GM19043 (cell line): ENCODE measurements around the gene PRKAG2.
"Not testable (repeated sequence)": the region's sequence is repeated elsewhere in the genome, so short reads cannot be mapped to it uniquely, and the experiment has no call there.

Source experiments
- ATAC-seq: cut with Tn5 transposase; IDR thresholded peaks from one replicate; pipeline ENCODE4 v1.9.1; 2021; ENCODE audit warnings: low read depth; ENCODE audit not compliant: unreplicated experiment

PRKAG2 gene

DNA sequence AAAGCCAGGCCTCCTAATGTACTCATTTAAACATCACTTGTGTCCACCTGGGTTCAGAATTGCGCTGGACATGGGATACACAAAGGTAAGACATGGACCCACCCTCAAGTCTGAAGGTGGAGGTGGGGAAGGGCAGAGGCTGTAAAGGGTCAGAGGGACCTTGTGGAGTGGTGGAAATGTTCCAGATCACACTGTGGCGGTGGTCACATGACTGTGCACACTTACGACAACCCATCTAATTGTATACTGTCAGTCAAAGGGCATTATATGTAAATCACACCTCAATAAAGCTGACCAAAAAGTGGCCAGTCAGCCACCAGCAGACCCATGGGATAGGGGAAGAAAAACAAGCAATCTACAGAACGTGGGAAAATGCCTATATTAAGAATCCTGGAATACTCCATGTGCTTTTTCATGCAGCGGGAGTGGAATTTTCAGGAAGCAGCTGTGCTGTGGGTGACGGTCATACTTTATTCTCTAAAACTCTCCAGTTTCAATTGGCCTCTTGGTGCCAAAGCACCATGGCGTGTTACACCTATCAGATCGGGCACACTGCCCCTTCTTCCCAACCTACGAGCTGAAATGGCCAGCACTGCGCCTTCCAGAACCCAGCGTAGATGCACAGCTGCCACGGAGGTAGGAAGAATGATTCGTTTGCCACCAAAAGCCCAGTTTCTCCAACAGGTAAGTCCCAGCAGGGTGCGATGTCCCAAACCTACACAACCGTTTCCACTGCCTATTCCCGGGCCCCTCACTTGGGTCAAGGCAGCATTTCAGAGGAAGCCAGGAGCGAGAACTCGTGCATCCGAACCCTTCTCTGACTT, 69.8 kb downstream of the PRKAG2 start:
- no peak for ATAC-seq

DNA sequence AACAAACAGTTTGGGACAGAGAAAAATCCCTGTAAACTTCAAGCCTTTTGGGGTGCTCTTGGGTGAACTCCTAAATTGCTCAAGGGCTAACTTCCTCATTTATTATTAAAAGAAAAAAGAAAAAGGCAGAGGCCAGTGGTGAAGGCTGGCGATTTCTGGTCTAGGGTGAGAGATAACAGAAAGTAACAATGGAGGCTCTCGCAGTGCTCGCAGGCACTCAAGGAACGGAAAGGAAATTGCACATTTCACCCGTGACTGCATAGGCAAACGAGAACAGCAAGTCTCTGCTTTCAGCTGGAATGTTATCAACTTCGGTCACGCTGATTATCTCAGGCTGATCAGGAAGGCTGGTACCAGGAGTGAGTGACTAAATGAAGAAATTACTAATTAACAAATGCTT, 70.7 kb downstream of the PRKAG2 start:
- no peak for ATAC-seq

DNA sequence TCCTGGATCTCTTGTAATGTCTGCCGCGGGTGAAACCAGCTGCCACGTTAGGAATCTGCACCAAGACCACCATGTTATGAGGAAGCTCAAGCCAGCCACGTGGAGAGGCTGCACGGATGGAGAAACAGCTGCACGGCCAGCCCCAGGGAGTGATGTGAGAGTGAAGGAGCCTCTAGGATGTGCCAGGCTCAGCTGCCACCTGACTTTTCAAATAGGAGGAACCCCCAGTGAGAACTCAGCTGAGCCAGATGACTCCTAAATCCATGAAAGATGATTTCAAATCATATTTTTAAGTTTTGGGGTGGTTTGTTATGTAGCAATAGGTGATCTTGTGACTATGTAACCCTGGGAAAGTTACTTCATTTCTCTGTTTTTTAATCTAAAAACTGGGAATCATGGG, 71.7 kb downstream of the PRKAG2 start:
- no peak for ATAC-seq

DNA sequence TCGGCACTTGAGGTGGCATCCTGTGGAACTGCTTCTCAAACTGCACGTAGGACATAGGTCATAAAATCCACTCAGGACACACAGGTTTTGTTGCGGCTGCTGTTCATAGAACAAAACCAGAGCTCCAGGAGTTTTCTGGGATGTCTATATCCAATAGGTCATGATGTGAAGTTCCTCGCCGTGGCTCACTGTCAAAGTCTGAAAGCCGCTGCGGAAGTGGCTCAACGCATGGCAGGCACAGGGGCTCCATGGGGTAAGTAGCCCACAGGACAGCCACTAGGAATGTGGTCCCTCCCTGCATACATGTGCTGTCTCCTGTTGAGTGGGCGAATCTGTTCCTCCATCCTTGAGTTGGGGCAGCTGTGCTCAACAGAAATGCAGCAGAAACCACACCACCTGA, 72.2 kb downstream of the PRKAG2 start:
- ATAC-seq = no peak

DNA sequence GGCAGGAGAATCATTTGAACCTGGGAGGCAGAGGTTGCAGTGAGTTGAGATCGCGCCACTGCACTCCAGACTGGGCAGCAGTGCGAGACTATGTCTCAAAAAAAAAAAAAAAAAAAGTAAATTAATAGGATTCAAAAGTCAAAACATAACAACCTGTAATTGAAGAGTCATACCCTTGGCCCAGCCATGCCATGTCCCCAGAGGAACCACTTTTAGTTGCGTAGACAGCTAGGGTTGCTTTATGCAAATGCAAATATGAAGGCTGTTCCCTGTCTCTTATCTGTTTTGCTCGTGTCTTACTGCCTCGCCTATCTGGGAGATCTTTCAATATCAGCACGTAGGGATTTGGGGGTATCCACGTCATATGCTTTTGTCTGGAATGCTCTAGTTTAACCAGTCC, 73.1 kb downstream of the PRKAG2 start:
- no peak for ATAC-seq

DNA sequence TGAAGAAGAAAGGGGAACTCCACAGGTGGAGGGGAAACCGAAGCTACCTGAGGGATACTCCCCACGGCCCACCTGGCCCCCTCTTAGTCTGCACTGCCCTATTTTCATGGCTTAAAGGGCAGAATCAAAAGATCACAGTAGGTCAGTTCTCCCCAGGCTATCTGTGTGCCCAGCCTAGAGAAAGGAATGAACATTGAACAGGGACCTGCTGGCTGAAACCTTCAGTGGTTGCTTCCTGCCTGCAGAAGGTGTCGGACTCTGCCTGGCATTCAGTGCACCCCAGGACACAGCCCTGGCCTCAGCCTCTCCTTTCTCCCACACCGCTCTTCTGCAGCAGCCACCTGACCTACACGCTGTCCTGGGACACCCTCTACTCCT, 74.5 kb downstream of the PRKAG2 start:
- no peak for ATAC-seq

DNA sequence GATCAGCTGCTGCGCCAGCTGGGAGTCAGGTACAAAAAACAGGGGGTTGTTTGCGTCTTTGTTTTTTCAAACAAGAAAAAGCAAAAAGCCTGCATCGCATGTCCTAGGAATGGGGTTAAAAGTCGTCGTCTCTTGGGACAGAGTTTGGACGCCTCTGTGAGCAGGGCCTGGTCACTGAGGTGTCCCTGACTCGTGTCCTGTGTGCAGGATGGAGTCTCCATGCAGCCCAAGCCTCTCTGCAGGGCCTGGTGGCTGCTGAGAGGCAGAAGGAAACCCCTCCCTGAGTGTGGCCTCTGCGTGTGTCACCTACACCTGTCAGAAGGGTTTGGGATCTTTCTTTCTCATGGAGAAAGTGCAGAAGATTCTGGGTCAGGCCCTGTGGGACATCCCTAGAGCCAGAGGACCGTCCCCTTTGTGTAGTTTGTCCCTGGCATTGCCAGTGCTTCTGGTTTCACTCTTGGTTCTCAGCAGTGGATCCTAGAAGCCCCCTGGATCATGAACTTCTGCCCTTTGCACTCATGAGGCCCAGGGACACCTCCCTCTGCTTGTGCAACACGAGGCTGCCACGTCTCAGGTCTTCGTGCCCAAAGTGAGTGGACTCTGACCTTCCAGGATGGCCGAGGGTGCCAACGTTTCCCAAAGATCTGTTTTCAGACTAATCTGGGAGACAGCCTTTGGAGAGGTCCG, 75.0 kb downstream of the PRKAG2 start:
- ATAC-seq = no peak

DNA sequence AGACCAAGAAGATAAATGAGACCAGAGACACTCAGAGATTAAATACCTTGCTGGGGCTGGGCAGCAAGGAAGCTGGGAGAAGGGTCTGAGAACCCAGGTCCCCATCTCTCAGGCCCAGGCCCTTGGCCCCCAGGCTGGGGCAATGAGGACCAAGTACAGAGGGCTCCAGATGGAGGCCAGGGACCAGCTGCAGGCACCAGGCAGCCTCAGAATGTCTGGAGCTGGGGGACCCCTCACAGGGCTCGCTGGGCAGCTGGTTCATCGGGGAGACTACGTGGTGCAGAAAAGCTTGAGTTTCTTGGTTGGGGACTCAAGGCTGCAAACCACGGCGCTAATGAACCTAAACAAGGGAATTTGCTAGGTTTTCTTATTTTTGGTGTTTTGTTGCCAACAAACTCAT, 75.6 kb downstream of the PRKAG2 start:
- no peak for ATAC-seq

DNA sequence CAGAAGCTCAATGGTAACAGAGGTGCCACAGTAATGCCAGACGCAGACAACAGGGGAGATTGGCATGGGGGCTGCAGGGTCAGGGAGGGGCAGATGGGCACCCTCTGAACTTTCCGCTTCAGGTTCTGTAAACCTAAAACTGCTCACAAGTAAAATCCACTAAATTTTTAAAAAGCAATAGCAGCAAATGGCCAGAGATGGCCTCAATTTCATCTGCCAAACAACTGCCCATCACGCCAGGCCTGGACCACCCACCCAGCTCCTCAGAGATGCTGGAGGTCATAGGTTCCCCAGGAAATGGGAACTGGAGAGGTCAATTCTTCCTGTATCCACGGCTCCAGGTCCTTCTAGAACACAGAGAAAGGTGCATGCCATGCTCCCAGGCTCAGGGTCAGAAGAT, 76.1 kb downstream of the PRKAG2 start:
- no peak for ATAC-seq

DNA sequence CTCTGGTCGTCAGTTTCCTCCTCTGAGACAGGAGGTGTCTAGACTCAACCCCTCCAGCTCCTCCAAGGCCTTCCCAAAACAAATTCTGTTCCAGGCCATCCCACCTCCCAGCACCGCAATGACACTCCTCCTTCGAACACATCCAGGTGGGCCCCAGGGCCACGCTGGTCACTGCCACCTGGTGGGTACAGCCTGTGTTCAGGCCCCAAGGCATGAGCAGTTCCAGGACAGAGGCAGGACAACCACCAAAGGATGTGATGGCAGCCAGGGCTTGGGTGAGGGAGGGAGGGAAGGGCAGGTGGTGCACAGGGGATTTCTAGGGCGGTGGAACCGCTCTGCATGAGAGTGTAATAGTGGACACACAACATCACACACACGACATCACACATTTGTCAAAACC, 76.5 kb downstream of the PRKAG2 start:
- no peak for ATAC-seq

DNA sequence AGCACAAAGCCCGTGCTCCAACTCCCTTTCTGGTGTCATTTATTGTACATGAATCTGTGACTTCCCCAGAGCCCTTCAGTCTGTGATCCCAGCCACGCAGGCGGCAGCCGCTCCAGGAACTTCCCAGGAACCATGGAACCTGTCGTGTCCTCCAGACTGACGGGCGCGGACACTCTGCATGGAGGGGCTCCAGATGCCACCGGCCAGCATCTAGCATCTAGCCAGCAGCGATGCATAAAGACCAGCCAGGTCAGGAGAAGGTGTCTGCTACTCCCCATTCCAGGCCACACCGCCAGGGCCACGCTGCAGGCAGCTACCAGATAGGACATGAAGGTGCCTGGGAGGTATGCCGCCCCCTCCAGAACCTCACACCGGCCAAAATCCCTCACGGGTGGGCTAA, 77.4 kb downstream of the PRKAG2 start:
- ATAC-seq = no peak

DNA sequence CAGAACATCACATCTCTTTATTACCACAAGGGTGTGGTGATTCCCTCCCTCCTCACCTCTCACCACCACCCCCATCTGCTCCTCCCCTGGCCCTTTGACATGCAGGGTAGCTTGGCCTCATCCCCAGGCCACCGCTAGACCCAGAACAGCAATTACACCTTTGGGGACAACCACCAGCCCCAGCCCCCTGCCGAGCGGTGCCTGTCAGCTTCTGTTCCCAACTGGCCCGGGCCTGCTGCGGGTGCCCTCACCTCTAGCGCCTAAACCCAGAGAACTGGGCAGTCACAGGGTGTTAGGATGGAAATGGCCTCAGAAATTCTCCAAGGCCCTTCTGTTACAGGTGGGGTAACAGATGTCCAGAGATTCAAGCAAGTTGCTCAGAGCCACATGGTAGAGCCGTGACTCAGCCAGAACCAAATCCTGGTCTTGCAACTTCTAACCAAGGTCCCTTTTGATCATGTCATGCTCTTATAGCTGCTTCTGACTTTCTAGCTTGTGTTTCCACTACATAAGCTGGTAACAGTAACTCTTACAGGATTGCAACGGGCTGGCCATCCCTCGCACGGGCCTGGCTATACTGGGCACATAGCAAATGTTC, 78.0 kb downstream of the PRKAG2 start:
- ATAC-seq = no peak

DNA sequence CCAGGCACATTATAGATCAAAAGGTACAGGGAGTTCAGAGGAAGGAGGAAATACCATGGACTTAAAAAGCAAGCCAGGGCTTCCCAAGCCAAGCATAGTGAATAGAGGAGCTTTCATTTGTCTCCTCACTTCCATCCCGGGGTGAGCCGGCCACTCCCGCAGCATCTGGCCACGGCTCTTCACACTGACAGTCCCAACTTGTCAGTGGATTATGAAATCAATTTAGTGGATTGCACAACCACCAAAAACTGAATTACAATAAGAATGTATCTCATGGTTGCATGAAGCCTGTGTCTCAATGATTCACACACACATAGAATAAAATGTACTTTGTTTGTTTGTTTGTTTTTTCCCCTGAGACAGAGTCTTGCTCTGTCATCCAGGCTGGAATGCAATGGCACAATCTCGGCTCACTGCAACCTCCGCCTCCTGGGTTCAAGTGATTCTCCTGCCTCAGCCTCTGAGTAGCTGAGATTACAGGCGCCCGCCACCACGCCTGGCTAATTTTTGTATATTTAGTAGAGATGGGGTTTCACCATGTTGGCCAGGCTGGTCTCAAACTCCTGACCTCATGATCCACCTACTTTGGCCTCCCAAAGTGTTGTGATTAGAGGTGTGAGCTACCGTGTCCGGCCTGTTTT, 79.1 kb downstream of the PRKAG2 start:
- ATAC-seq = not testable (repeated sequence)

DNA sequence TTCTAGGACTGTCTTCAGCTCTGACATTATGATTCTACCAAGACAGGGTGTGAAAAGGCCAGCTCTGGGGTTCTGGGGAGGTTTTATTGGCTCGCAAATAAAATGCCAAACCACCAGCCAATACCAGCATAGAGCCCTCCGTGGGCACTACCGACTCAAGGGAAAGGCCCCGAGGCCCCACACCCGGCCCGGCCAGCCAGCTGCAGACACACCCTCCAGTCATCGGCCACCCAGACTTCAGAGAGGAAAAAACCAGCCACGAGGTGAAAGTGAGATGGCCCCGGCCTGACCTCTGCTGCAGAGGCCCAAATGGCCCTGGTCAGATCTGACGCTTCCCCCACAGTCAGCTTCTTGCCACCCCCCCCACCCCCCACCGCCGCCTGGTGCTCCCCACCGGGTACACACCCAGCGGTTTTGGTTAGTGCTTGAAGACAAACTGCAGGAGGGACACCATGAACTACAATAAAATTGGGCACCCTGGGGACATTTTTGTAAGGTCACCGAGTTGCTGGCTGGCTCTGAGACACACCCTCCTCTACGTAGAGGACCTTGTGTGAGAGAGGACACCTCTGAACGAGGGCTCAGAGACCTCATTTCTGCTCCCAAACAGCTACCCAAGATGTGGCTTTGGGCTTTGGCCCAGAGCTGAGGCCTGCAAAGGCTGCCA, 79.9 kb downstream of the PRKAG2 start:
- ATAC-seq = no peak

DNA sequence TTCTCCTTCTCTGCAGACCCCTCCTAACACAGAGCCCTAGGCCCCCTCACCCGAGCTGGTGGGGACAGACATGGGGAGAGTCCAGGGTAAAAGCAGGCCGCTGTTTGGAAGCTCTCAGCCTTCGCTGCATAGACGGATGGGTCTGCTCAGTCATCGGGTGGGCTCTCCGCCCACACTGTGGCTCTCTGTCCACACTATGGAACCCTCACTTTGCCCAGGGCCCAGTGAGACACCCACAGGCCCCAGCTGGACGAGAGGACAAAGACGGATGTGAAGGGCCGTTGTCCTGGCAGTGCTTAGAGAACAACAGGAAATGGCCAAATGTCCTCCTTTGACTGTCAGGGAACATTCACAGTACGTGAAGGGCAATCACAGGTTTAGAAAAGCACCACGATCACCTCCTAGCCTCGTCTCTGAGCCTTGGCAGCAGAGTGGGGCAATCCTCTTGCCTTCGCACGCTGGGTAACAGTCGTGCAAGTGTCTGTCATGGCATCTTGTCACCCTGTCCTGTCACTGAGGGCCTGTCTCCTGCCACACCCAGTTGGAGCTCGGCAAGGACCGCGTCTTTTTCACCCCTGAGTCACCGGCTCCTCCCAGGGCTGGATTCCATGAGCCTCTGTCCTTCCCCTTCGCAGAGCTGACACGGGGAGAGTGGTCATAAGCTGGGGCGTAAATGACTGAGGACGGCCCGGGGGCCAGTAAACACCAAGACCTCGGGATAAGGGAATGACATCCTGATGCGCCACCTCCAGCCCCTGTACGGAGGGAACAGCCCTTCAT, 80.6 kb downstream of the PRKAG2 start:
- no peak for ATAC-seq

DNA sequence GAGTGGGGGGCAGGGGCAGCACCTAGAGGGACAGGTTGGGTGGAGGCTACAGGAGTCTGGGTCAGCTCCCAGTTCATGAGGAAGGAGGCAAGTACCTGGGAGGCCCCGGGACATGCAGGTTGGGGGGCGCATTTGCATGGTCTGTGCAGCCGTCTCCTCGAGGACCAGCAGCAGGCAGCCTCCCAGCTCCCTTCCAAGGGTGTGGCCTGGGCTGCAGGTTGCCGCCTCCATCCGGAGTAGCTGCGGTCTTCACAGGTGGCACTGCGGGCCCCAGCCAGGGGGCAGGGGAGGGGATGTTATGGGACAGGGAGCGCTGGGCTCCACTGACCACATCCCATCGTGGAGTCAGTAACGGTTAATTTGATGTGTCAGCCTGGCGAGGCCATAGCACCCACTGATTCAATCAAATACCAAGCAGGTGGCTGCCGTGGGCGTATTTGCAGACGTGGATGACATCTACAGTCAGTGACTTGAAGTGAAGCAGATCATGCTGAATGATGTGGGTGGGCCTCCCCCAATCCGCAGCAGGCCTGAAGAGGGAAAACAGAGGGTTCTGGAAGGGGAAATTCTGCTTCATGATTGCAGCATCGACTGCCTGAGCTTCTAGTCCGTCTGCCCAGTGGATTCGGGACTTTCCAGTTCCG, 81.6 kb downstream of the PRKAG2 start:
- no peak for ATAC-seq

DNA sequence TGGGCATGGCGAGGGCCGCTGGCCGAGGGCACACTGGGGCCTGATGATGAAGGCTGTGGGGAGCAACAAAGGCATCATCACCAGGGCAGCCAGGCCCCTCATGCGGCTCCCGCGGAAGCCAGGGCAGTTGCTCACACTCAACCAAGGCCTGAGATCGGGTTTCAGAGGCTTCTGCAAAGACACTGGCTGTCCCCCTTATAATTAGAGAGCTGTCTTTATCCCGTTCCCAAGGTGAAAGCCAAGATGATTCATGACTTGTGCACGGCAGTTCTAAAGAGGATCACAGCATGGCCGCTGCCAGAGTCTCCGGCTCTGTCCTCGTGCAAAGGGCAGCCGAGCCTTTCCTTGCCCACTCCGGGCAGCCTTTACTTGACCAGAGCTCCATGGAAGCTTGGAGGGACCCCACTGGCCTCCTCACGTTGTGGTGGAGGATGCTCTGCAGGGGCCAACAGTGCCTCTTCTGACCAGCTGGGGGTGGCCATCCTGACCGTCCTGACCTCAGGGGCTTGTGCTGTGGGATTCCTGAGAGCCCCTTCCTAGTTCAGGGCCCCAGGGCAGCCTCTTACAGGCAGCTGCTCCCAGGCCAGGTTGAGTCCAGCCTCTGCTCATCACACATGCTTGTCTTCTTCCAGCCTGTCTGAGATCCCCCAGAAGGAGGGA, 82.3 kb downstream of the PRKAG2 start:
- no peak for ATAC-seq

DNA sequence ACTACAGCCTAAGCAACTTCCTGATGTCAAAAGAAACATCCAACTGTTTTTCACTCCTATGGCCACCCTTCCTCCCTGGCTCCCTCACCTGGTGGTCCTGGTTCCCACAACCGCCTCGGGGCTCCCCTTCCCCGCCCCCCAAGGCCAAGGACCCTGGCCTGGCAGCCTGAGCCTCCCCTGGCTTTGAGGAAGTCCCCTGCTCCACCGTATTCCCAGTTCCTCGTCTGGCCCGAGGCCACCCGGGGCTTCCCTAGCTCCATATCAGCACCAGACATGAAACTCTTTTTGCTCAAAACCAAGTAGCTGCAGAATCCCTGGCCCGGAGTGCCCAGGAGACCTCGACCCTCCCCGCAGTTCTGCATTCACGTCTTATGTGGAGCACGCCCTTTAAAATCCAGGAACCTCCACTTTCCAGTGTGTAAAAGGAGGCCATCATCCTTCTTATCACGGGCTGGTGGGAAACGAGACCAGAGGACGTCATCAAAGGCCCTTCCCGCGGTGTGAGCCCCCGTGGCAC, 82.9 kb downstream of the PRKAG2 start:
- ATAC-seq = no peak

DNA sequence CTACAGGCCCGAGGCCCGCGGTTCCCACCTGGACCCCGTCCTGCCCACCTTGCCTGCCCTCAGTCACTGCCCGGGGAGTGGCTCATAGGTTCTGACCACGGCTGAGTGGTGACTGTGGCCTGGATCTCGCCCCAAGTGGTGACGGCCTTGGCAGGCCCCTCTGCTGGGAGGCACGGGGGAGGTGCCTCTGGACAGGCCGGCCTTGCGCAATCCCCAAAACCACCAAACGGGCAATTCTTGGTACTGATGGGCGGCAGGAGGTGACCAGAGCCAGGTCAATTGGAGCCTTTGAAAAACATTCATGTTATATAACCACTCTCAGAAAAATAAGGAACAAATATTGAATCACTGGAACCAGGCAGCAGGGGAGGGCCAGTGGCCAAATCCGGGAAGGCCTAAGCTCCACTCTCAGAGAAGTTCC, 83.4 kb downstream of the PRKAG2 start:
- ATAC-seq = no peak
